ENCODE results near the gene UBTF. TPM values are rescaled to one million over a fixed set of nuclear protein-coding genes. Genes with fewer than 3 reads are reported as not detected.

UBTF gene
- polyA plus RNA-seq, 1 donor (not counting 4 experiments of a cell fraction or from before 2014, with no cell fraction given): 23.0 TPM

DNA sequence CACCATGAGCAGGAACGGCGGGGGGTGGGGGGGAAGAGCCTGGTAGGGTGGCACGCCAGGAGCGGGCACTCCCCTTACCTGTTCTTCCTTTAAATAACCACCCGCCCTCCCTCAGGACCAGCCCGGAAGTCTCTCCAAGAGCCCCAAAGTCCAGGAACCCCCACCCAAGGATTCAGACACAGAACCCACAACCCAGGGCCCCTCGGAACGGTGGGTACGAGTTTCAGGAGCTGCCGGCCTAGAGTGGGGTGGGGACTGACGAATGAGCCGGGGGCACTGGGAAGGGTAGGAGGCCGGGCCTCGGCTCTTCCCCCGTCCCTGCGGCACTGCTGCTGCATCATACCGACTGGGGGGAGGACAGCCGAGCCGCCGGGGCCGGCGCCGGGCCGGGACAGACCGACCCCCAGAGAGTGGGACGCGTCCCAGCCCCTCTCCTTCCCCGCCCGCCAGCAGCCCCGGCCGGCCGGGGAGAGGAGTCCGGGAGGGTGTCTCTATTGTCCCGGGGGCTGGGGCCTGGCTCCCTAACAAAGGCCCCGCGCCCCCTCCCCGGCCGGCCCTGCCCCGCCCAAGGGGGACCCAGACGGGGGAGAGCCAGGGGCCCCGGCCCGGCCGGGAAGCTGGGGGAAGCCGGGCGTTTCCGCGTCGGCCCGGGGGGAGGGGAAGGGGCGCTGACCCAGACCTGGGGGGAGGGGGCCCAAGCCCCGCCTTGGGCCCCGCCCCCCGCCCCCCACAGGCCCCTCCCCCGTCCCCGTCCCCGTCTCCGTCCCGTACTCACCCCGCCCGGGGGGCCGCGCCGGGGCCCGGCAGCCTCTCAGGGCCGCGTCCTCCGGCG, 20.5 kb downstream of the UBTF start:
- Histone ChIP-seq H3K9ac (ENCODE audit: control insufficient read depth, extremely low read depth, insufficient read depth, low read length) (peak overlapping the region; percentile 90), H3K9me3 (ENCODE audit: control insufficient read depth, low read depth, low read length) (no peaks in the 10 kb centered on the region), H3K79me2 (ENCODE audit: control insufficient read depth, insufficient read depth, low read length) (peaks cover 25% of the 10 kb centered on the region), H3K4me2 (ENCODE audit: control insufficient read depth, extremely low read depth, insufficient read depth, low read depth, low read length) (peak overlapping the region; percentile 94), H3K4me1 (ENCODE audit: control insufficient read depth, extremely low read depth, insufficient read depth, low read length) (peaks cover 26% of the 10 kb centered on the region), H2AFZ (ENCODE audit: control insufficient read depth, low read length) (no peak overlapping the region), H3K4me3 (ENCODE audit: control insufficient read depth in 2 of 3, extremely low read depth in 1 of 3, insufficient read depth in 2 of 3, low read depth in 1 of 3, low read length in 3 of 3) (peak overlapping the region; percentile 79 to 85 (median 83)), H4K20me1 (ENCODE audit: control insufficient read depth, extremely low read depth, insufficient read depth, low read length) (no peaks in the 10 kb centered on the region), H3K36me3 (ENCODE audit: control insufficient read depth in 2 of 2, extremely low read depth in 1 of 2, insufficient read depth in 2 of 2, low read length in 2 of 2) (peaks cover 22 to 24% of the 10 kb centered on the region in 2 experiments), H3K27me3 (ENCODE audit: control insufficient read depth, extremely low read depth, insufficient read depth, low read length) (no peaks in the 10 kb centered on the region), H3K9me1 (ENCODE audit: control insufficient read depth, extremely low read depth, insufficient read depth, low read length) (peaks cover 2% of the 10 kb centered on the region), H3K27ac (ENCODE audit: control insufficient read depth, insufficient read depth, low read length) (peak overlapping the region; percentile 85)
- TF ChIP-seq EZH2 (IDR thresholded peaks at IDR 0.05; ENCODE audit: low read length): no peak
- TF ChIP-seq, protein P1, sequence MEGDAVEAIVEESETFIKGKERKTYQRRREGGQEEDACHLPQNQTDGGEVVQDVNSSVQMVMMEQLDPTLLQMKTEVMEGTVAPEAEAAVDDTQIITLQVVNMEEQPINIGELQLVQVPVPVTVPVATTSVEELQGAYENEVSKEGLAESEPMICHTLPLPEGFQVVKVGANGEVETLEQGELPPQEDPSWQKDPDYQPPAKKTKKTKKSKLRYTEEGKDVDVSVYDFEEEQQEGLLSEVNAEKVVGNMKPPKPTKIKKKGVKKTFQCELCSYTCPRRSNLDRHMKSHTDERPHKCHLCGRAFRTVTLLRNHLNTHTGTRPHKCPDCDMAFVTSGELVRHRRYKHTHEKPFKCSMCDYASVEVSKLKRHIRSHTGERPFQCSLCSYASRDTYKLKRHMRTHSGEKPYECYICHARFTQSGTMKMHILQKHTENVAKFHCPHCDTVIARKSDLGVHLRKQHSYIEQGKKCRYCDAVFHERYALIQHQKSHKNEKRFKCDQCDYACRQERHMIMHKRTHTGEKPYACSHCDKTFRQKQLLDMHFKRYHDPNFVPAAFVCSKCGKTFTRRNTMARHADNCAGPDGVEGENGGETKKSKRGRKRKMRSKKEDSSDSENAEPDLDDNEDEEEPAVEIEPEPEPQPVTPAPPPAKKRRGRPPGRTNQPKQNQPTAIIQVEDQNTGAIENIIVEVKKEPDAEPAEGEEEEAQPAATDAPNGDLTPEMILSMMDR (optimal IDR thresholded peaks at IDR 0.05 in 1 of 3, IDR thresholded peaks at IDR 0.05 in 1 of 3, conservative IDR thresholded peaks at IDR 0.05 in 1 of 3; ENCODE audit: extremely low read depth in 1 of 3, insufficient read depth in 2 of 3, low read length in 3 of 3): no peak
- DNase-seq (ENCODE audit: low read depth, low spot score) (no peak), FAIRE-seq (no peak)
- dilution Hi-C loops (cut with MboI; ENCODE audit: extremely low pct_ligation_motif_present, low sequenced_read_pairs): no loop called here

DNA sequence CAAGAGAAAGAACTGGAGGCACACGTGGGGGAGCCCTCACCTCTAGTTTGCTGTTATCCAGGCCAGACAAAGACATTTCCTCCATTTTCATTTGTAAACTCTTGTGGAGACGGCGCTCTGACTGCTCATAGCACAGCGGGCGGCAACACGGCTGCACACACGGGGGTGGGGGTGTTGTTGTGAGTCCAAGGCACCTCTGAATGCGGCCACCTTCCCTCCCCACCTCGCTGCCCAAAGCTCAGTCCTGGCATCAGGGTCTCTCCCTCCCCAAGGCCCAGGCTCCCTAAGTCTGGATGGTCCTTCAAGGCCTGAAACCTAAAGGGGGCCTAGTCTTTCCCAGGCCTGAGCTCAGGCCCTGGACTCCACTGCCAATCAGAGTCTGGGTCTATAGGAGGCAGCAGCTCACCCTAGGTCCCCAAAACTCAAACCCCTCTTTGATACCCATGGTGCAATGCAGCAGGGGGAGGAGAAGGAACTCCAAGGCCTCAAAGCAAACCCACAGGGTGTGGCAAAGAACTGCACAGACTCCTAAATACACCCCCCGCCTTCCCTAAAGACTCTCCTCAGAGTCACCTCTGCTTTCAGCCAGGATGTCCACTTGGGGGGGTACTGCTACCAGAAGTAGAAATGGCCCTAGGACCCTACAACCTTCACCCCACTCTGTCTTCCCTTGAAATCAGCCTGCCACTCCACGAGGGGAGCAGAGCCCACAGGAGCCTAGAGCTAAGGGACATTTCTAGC, 21.3 kb downstream of the UBTF start:
- H3K4me1 ChIP-seq (ENCODE audit: control insufficient read depth, extremely low read depth, insufficient read depth, low read length): peaks cover 20% of the 10 kb centered on the region
- H3K9me3 ChIP-seq (ENCODE audit: control insufficient read depth, low read depth, low read length): no peaks in the 10 kb centered on the region
- peak; percentile 65 for FAIRE-seq
- peak overlapping the region; percentile 94 for H3K4me2 ChIP-seq (ENCODE audit: control insufficient read depth, extremely low read depth, insufficient read depth, low read depth, low read length)
- peak overlapping the region; percentile 85 for H3K27ac ChIP-seq (ENCODE audit: control insufficient read depth, insufficient read depth, low read length)
- no peaks in the 10 kb centered on the region for H3K27me3 ChIP-seq (ENCODE audit: control insufficient read depth, extremely low read depth, insufficient read depth, low read length)
- H3K9ac ChIP-seq (ENCODE audit: control insufficient read depth, extremely low read depth, insufficient read depth, low read length): peak overlapping the region; percentile 90
- H3K4me3 ChIP-seq (ENCODE audit: control insufficient read depth in 2 of 3, extremely low read depth in 1 of 3, insufficient read depth in 2 of 3, low read depth in 1 of 3, low read length in 3 of 3): peak overlapping the region; percentile 79 to 85 (median 83)
- H3K79me2 ChIP-seq (ENCODE audit: control insufficient read depth, insufficient read depth, low read length): peaks cover 25% of the 10 kb centered on the region
- H2AFZ ChIP-seq (ENCODE audit: control insufficient read depth, low read length): no peak overlapping the region
- no peaks in the 10 kb centered on the region for H3K9me1 ChIP-seq (ENCODE audit: control insufficient read depth, extremely low read depth, insufficient read depth, low read length)
- DNase-seq (ENCODE audit: low read depth, low spot score): no peak
- TF ChIP-seq EZH2 (IDR thresholded peaks at IDR 0.05; ENCODE audit: low read length): no peak
- TF ChIP-seq, protein P1 (optimal IDR thresholded peaks at IDR 0.05 in 1 of 3, IDR thresholded peaks at IDR 0.05 in 1 of 3, conservative IDR thresholded peaks at IDR 0.05 in 1 of 3; ENCODE audit: extremely low read depth in 1 of 3, insufficient read depth in 2 of 3, low read length in 3 of 3): peak in 2 of 3 experiments; percentile 25 to 36
- H3K36me3 ChIP-seq (ENCODE audit: control insufficient read depth in 2 of 2, extremely low read depth in 1 of 2, insufficient read depth in 2 of 2, low read length in 2 of 2): peaks cover 22 to 25% of the 10 kb centered on the region in 2 experiments
- dilution Hi-C loops (cut with MboI; ENCODE audit: extremely low pct_ligation_motif_present, low sequenced_read_pairs): no loop called here
- no peaks in the 10 kb centered on the region for H4K20me1 ChIP-seq (ENCODE audit: control insufficient read depth, extremely low read depth, insufficient read depth, low read length)
